ENCODE data around the gene SPARCL1.

The SPARCL1 gene

DNA sequence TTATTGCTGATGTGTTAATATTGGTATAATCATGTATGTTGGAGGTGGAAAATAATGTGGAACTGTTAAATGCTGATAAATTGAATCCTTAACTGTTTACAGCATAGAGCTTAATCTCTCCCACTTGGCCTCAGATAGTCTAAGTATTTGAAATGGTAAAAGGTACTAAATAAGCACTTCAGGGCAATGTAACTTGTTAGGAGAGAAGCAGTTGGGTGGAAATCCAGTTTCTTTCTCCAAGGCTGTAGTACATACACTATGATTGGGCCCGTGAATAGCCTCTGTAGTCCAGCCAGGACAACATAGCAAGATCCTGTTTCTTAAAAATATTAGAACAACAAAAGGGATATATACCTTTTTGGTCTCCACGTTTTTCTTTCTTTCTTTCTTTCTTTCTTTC lies 67.1 kb downstream of the SPARCL1 start:
- H3K4me1 ChIP-seq (ENCODE audit: insufficient read depth, low read length, severe bottlenecking): peaks cover 6% of the 10 kb centered on the region
- no peaks in the 10 kb centered on the region for H3K79me2 ChIP-seq (ENCODE audit: insufficient read depth, low read length)
- H3K9me2 ChIP-seq (ENCODE audit: low read depth, low read length): no peaks in the 10 kb centered on the region
- H3K27ac ChIP-seq (ENCODE audit: low read depth, low read length, poor library complexity, severe bottlenecking): no peak overlapping the region
- H3K9ac ChIP-seq (ENCODE audit: low read length): no peak overlapping the region
- no peaks in the 10 kb centered on the region; the same call in 1 of the 2 replicates for H3F3A ChIP-seq (ENCODE audit: insufficient read depth, low read length)
- no peaks in the 10 kb centered on the region for H3K27me3 ChIP-seq (ENCODE audit: insufficient read depth, low read length)
- H3K4me2 ChIP-seq (ENCODE audit: low read length): no peak overlapping the region
- H4K20me1 ChIP-seq (ENCODE audit: insufficient read depth, low read length): no peaks in the 10 kb centered on the region
- TF ChIP-seq, protein P1, sequence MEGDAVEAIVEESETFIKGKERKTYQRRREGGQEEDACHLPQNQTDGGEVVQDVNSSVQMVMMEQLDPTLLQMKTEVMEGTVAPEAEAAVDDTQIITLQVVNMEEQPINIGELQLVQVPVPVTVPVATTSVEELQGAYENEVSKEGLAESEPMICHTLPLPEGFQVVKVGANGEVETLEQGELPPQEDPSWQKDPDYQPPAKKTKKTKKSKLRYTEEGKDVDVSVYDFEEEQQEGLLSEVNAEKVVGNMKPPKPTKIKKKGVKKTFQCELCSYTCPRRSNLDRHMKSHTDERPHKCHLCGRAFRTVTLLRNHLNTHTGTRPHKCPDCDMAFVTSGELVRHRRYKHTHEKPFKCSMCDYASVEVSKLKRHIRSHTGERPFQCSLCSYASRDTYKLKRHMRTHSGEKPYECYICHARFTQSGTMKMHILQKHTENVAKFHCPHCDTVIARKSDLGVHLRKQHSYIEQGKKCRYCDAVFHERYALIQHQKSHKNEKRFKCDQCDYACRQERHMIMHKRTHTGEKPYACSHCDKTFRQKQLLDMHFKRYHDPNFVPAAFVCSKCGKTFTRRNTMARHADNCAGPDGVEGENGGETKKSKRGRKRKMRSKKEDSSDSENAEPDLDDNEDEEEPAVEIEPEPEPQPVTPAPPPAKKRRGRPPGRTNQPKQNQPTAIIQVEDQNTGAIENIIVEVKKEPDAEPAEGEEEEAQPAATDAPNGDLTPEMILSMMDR (IDR thresholded peaks at IDR 0.05; ENCODE audit: low read length): no peak
- no peak for TF ChIP-seq EZH2 (IDR thresholded peaks at IDR 0.05; ENCODE audit: borderline replicate concordance, low read length)
- no peaks in the 10 kb centered on the region for H3K9me3 ChIP-seq (ENCODE audit: low read length)
- H2AFZ ChIP-seq (ENCODE audit: low read length): no peak overlapping the region
- H3K4me3 ChIP-seq (ENCODE audit: low read depth, low read length, poor library complexity, severe bottlenecking): no peak overlapping the region
- H3K36me3 ChIP-seq (ENCODE audit: insufficient read depth, low read length): peaks cover 18% of the 10 kb centered on the region

DNA sequence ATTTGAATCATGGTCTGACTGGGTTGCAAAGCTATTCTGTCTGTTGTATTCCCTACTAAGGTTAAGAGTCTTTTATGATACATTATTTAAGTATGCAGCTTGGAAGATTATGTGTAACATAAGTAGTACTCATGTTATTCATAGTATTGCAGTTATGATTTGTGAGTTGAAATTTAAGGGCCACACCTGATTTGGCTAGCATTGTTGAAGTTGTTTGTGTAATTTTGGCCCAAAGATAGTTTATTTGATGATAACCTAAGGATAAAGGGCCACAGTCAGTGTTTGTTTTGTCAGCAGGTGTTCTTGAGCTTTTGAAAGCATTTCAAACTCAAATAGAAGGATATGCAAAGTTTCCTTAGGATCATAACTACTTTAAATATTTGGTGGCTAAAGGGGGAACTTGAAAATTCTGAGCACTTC lies 67.9 kb downstream of the SPARCL1 start:
- peaks cover 6% of the 10 kb centered on the region for H3K4me1 ChIP-seq (ENCODE audit: insufficient read depth, low read length, severe bottlenecking)
- H3K79me2 ChIP-seq (ENCODE audit: insufficient read depth, low read length): no peaks in the 10 kb centered on the region
- TF ChIP-seq EZH2 (IDR thresholded peaks at IDR 0.05; ENCODE audit: borderline replicate concordance, low read length): no peak
- TF ChIP-seq, protein P1 (IDR thresholded peaks at IDR 0.05; ENCODE audit: low read length): no peak
- H3K9me3 ChIP-seq (ENCODE audit: low read length): no peaks in the 10 kb centered on the region
- H3F3A ChIP-seq (ENCODE audit: insufficient read depth, low read length): no peaks in the 10 kb centered on the region; the same call in 1 of the 2 replicates
- H3K27me3 ChIP-seq (ENCODE audit: insufficient read depth, low read length): no peaks in the 10 kb centered on the region
- H3K4me2 ChIP-seq (ENCODE audit: low read length): no peak overlapping the region
- H3K9me2 ChIP-seq (ENCODE audit: low read depth, low read length): no peaks in the 10 kb centered on the region
- no peaks in the 10 kb centered on the region for H4K20me1 ChIP-seq (ENCODE audit: insufficient read depth, low read length)
- no peak overlapping the region for H3K4me3 ChIP-seq (ENCODE audit: low read depth, low read length, poor library complexity, severe bottlenecking)
- H3K9ac ChIP-seq (ENCODE audit: low read length): no peak overlapping the region
- H3K36me3 ChIP-seq (ENCODE audit: insufficient read depth, low read length): peaks cover 22% of the 10 kb centered on the region
- no peak overlapping the region for H2AFZ ChIP-seq (ENCODE audit: low read length)
- H3K27ac ChIP-seq (ENCODE audit: low read depth, low read length, poor library complexity, severe bottlenecking): no peak overlapping the region

DNA sequence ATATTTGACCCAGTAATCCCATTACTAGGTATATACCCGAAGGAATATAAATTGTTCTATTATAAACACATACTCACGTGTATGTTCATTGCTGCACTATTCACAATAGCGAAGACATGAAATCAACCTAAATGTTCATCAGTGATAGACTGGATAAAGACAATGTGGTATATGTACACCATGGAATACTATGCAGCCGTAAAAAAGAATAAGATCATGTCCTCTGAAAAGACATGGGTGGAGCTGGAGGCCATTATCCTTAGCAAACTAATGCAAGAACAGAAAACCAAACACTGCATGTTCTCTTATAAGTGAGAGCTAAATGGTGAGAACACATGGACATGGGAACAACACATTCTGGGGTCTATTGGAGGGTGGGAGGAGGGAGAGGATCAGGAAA lies 70.3 kb downstream of the SPARCL1 start:
- H3K4me1 ChIP-seq (ENCODE audit: insufficient read depth, low read length, severe bottlenecking): peaks cover 6% of the 10 kb centered on the region
- no peaks in the 10 kb centered on the region for H3K27me3 ChIP-seq (ENCODE audit: insufficient read depth, low read length)
- H3K4me3 ChIP-seq (ENCODE audit: low read depth, low read length, poor library complexity, severe bottlenecking): no peak overlapping the region
- H3K9me3 ChIP-seq (ENCODE audit: low read length): no peaks in the 10 kb centered on the region
- no peak for TF ChIP-seq EZH2 (IDR thresholded peaks at IDR 0.05; ENCODE audit: borderline replicate concordance, low read length)
- TF ChIP-seq, protein P1 (IDR thresholded peaks at IDR 0.05; ENCODE audit: low read length): no peak
- no peak overlapping the region for H3K27ac ChIP-seq (ENCODE audit: low read depth, low read length, poor library complexity, severe bottlenecking)
- no peaks in the 10 kb centered on the region for H3K79me2 ChIP-seq (ENCODE audit: insufficient read depth, low read length)
- no peaks in the 10 kb centered on the region for H4K20me1 ChIP-seq (ENCODE audit: insufficient read depth, low read length)
- no peaks in the 10 kb centered on the region for H3K9me2 ChIP-seq (ENCODE audit: low read depth, low read length)
- peaks cover 40% of the 10 kb centered on the region for H3K36me3 ChIP-seq (ENCODE audit: insufficient read depth, low read length)
- H2AFZ ChIP-seq (ENCODE audit: low read length): no peak overlapping the region
- no peak overlapping the region for H3K9ac ChIP-seq (ENCODE audit: low read length)
- no peak overlapping the region for H3K4me2 ChIP-seq (ENCODE audit: low read length)
- no peaks in the 10 kb centered on the region; the same call in 1 of the 2 replicates for H3F3A ChIP-seq (ENCODE audit: insufficient read depth, low read length)

Data from OCI-LY1 (cell line).